Measurements from ENCODE around the gene MEGF11.
"Not testable (repeated sequence)": the region's sequence is repeated elsewhere in the genome, so short reads cannot be mapped to it uniquely, and the experiment has no call there.

DNA sequence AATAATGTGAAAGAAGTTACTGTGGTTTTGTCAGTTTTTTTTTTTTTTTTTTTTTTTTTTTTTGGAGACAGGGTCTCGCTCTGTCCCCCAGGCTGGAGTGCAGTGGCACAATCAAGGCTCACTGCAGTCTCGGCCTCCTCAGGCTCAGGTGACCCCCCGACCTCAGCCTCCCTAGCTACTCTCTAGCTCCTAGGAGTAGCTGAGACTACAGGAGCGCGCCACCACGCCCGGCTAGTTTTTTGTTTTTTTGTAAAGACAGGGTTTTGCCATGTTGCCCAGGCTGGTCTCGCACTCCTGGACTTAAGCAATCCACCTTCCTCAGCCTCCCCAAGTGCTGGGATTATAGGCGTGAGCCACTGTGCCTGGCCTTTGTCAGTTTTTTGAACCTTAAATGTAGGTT is 381.7 kb downstream of the MEGF11 start:
- TF ChIP-seq BHLHE40 (IDR thresholded peaks at IDR 0.05; ENCODE audit: low read depth, low read length); CBX2 (IDR thresholded peaks at IDR 0.05; ENCODE audit: borderline replicate concordance, low read depth); KDM1A (IDR thresholded peaks at IDR 0.05; ENCODE audit: low read depth); CHD2 (IDR thresholded peaks at IDR 0.05; ENCODE audit: low read length, partially characterized antibody); SMC3 (IDR thresholded peaks at IDR 0.05); TP53 (CRISPR knock-in tag; IDR thresholded peaks at IDR 0.05); RCOR1 (IDR thresholded peaks at IDR 0.05; ENCODE audit: low read depth, low read length); CEBPB (IDR thresholded peaks at IDR 0.05); POLR2A (IDR thresholded peaks at IDR 0.05; ENCODE audit: low read length): not testable (repeated sequence)
- TF ChIP-seq, protein P1, sequence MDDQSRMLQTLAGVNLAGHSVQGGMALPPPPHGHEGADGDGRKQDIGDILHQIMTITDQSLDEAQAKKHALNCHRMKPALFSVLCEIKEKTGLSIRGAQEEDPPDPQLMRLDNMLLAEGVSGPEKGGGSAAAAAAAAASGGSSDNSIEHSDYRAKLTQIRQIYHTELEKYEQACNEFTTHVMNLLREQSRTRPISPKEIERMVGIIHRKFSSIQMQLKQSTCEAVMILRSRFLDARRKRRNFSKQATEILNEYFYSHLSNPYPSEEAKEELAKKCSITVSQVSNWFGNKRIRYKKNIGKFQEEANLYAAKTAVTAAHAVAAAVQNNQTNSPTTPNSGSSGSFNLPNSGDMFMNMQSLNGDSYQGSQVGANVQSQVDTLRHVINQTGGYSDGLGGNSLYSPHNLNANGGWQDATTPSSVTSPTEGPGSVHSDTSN (IDR thresholded peaks at IDR 0.05): not testable (repeated sequence)
- TF ChIP-seq, protein P2, sequence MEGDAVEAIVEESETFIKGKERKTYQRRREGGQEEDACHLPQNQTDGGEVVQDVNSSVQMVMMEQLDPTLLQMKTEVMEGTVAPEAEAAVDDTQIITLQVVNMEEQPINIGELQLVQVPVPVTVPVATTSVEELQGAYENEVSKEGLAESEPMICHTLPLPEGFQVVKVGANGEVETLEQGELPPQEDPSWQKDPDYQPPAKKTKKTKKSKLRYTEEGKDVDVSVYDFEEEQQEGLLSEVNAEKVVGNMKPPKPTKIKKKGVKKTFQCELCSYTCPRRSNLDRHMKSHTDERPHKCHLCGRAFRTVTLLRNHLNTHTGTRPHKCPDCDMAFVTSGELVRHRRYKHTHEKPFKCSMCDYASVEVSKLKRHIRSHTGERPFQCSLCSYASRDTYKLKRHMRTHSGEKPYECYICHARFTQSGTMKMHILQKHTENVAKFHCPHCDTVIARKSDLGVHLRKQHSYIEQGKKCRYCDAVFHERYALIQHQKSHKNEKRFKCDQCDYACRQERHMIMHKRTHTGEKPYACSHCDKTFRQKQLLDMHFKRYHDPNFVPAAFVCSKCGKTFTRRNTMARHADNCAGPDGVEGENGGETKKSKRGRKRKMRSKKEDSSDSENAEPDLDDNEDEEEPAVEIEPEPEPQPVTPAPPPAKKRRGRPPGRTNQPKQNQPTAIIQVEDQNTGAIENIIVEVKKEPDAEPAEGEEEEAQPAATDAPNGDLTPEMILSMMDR (IDR thresholded peaks at IDR 0.05): not testable (repeated sequence)
- TF ChIP-seq, protein P3, sequence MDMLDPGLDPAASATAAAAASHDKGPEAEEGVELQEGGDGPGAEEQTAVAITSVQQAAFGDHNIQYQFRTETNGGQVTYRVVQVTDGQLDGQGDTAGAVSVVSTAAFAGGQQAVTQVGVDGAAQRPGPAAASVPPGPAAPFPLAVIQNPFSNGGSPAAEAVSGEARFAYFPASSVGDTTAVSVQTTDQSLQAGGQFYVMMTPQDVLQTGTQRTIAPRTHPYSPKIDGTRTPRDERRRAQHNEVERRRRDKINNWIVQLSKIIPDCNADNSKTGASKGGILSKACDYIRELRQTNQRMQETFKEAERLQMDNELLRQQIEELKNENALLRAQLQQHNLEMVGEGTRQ (IDR thresholded peaks at IDR 0.05): not testable (repeated sequence)
- TF ChIP-seq, protein P4, sequence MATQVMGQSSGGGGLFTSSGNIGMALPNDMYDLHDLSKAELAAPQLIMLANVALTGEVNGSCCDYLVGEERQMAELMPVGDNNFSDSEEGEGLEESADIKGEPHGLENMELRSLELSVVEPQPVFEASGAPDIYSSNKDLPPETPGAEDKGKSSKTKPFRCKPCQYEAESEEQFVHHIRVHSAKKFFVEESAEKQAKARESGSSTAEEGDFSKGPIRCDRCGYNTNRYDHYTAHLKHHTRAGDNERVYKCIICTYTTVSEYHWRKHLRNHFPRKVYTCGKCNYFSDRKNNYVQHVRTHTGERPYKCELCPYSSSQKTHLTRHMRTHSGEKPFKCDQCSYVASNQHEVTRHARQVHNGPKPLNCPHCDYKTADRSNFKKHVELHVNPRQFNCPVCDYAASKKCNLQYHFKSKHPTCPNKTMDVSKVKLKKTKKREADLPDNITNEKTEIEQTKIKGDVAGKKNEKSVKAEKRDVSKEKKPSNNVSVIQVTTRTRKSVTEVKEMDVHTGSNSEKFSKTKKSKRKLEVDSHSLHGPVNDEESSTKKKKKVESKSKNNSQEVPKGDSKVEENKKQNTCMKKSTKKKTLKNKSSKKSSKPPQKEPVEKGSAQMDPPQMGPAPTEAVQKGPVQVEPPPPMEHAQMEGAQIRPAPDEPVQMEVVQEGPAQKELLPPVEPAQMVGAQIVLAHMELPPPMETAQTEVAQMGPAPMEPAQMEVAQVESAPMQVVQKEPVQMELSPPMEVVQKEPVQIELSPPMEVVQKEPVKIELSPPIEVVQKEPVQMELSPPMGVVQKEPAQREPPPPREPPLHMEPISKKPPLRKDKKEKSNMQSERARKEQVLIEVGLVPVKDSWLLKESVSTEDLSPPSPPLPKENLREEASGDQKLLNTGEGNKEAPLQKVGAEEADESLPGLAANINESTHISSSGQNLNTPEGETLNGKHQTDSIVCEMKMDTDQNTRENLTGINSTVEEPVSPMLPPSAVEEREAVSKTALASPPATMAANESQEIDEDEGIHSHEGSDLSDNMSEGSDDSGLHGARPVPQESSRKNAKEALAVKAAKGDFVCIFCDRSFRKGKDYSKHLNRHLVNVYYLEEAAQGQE (IDR thresholded peaks at IDR 0.05): not testable (repeated sequence)
